Measurements from ENCODE around the gene PIAS1. TPM values are rescaled to one million over a fixed set of nuclear protein-coding genes. Genes with fewer than 3 reads are reported as not detected.

Gene PIAS1
- total and polyA plus RNA-seq, 2 donors (not counting 1 experiment from before 2014, with no cell fraction given), result 28.8 to 87.3 TPM

- no peaks in the 10 kb centered on the region for H3K4me1 ChIP-seq (ENCODE audit: control insufficient read depth in 2 of 2, insufficient read depth in 2 of 2, low read length in 2 of 2)
- no peaks in the 10 kb centered on the region for H3K9me3 ChIP-seq (ENCODE audit: control extremely low read depth in 1 of 3, control insufficient read depth in 2 of 3, insufficient read depth in 1 of 3, low read length in 2 of 3)
- H4K20me1 ChIP-seq (ENCODE audit: control insufficient read depth, insufficient read depth, low read length, poor library complexity, severe bottlenecking), result peaks cover 35% of the 10 kb centered on the region
- no peak overlapping the region for H3K27ac ChIP-seq (ENCODE audit: low read length in 2 of 2)
- Mint-ChIP-seq H3K27ac (no peak overlapping the region), H3K4me1 (peaks cover 8% of the 10 kb centered on the region), H3K4me3 (no peak overlapping the region), H3K27me3 (no peaks in the 10 kb centered on the region), H3K9me3 (ENCODE audit: insufficient read depth) (no peaks in the 10 kb centered on the region)
- ATAC-seq (ENCODE audit: low read depth) (no peak), DNase-seq (no peak)
- no CpG with 5 or more reads among the region's 1 CpG for WGBS (ENCODE audit: insufficient coverage)
- peaks cover 1 to 5% of the 10 kb centered on the region in 2 experiments for H3K36me3 ChIP-seq (replicated peaks in 1 of 2; ENCODE audit: control extremely low read depth in 1 of 2, control insufficient read depth in 1 of 2, extremely low read depth in 1 of 2, insufficient read depth in 2 of 2, low read length in 1 of 2)
- no peak overlapping the region for H3K9ac ChIP-seq (ENCODE audit: low read length)
- ChIA-PET POLR2A (no interaction called here), CTCF (no interaction called here)
- H2AFZ ChIP-seq (ENCODE audit: insufficient read depth, low read depth, low read length, poor library complexity, severe bottlenecking), result no peak overlapping the region
- no peaks in the 10 kb centered on the region for H3K27me3 ChIP-seq (replicated peaks in 1 of 4; ENCODE audit: control extremely low read depth in 1 of 4, control insufficient read depth in 3 of 4, insufficient read depth in 4 of 4, low read length in 3 of 4)
- no peak overlapping the region for H3K4me3 ChIP-seq (ENCODE audit: control extremely low read depth in 1 of 5, extremely low read depth in 1 of 5, insufficient read depth in 1 of 5, low read depth in 2 of 5, low read length in 4 of 5)
- H3K4me2 ChIP-seq (replicated peaks; ENCODE audit: low read depth, low read length, poor library complexity, severe bottlenecking), result no peak overlapping the region
- intact Hi-C loops (cut with micrococcal nuclease), result no loop called here
- peaks cover 22% of the 10 kb centered on the region for H3K79me2 ChIP-seq (ENCODE audit: control insufficient read depth, insufficient read depth, low read length)
- no peak for TF ChIP-seq EZH2 (IDR thresholded peaks at IDR 0.05; ENCODE audit: borderline replicate concordance, insufficient read depth, low read depth, low read length, poor library complexity, severe bottlenecking)
- TF ChIP-seq, protein P1, sequence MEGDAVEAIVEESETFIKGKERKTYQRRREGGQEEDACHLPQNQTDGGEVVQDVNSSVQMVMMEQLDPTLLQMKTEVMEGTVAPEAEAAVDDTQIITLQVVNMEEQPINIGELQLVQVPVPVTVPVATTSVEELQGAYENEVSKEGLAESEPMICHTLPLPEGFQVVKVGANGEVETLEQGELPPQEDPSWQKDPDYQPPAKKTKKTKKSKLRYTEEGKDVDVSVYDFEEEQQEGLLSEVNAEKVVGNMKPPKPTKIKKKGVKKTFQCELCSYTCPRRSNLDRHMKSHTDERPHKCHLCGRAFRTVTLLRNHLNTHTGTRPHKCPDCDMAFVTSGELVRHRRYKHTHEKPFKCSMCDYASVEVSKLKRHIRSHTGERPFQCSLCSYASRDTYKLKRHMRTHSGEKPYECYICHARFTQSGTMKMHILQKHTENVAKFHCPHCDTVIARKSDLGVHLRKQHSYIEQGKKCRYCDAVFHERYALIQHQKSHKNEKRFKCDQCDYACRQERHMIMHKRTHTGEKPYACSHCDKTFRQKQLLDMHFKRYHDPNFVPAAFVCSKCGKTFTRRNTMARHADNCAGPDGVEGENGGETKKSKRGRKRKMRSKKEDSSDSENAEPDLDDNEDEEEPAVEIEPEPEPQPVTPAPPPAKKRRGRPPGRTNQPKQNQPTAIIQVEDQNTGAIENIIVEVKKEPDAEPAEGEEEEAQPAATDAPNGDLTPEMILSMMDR (IDR thresholded peaks at IDR 0.05), result no peak
These were observed 83.0 kb downstream of the PIAS1 start for GRCh38 chr15:68137096-68137495.

DNA sequence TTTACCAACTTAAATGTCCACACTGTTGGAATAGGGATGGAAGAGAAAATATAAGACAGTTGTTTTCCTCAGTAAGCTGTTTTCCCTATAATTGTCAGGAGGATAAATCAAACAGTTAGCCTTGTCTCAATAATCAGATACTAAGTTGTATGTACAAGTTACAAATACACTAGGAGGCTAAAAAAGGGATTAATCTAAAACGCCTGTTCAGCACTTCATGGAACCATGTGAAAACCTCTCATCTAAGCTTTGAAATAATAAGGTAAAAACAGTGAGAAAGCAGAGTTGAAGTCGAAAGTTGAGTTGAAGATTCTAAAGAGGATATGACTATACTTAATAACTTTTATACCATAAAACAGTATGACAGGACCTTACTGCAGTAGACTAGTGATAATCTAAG lies 89.0 kb downstream of the PIAS1 start:
- Histone ChIP-seq H3K4me2 (replicated peaks; ENCODE audit: low read depth, low read length, poor library complexity, severe bottlenecking) (no peak overlapping the region), H3K4me3 (ENCODE audit: control extremely low read depth in 1 of 5, extremely low read depth in 1 of 5, insufficient read depth in 1 of 5, low read depth in 2 of 5, low read length in 4 of 5) (no peak overlapping the region), H2AFZ (ENCODE audit: insufficient read depth, low read depth, low read length, poor library complexity, severe bottlenecking) (no peak overlapping the region), H3K36me3 (replicated peaks in 1 of 2; ENCODE audit: control extremely low read depth in 1 of 2, control insufficient read depth in 1 of 2, extremely low read depth in 1 of 2, insufficient read depth in 2 of 2, low read length in 1 of 2) (peaks cover 11 to 43% of the 10 kb centered on the region in 2 experiments), H3K9ac (ENCODE audit: low read length) (no peak overlapping the region), H3K9me3 (ENCODE audit: control extremely low read depth in 1 of 3, control insufficient read depth in 2 of 3, insufficient read depth in 1 of 3, low read length in 2 of 3) (no peaks in the 10 kb centered on the region), H3K79me2 (ENCODE audit: control insufficient read depth, insufficient read depth, low read length) (peaks cover 16% of the 10 kb centered on the region), H3K27me3 (replicated peaks in 1 of 4; ENCODE audit: control extremely low read depth in 1 of 4, control insufficient read depth in 3 of 4, insufficient read depth in 4 of 4, low read length in 3 of 4) (no peaks in the 10 kb centered on the region), H4K20me1 (ENCODE audit: control insufficient read depth, insufficient read depth, low read length, poor library complexity, severe bottlenecking) (peaks cover 41% of the 10 kb centered on the region), H3K4me1 (ENCODE audit: control insufficient read depth in 2 of 2, insufficient read depth in 2 of 2, low read length in 2 of 2) (no peaks in the 10 kb centered on the region), H3K27ac (ENCODE audit: low read length in 2 of 2) (no peak overlapping the region)
- Mint-ChIP-seq H3K9me3 (ENCODE audit: insufficient read depth) (no peaks in the 10 kb centered on the region), H3K4me3 (no peak overlapping the region), H3K27me3 (no peaks in the 10 kb centered on the region), H3K4me1 (peaks cover 5% of the 10 kb centered on the region), H3K27ac (no peak overlapping the region)
- intact Hi-C loops (cut with micrococcal nuclease), result no loop called here
- no CpG with 5 or more reads among the region's 2 CpGs for WGBS (ENCODE audit: insufficient coverage)
- ChIA-PET CTCF (no interaction called here), POLR2A (no interaction called here)
- DNase-seq (no peak), ATAC-seq (ENCODE audit: low read depth) (no peak)
- no peak for TF ChIP-seq EZH2 (IDR thresholded peaks at IDR 0.05; ENCODE audit: borderline replicate concordance, insufficient read depth, low read depth, low read length, poor library complexity, severe bottlenecking)
- TF ChIP-seq, protein P1 (IDR thresholded peaks at IDR 0.05), result no peak
